T-helper 9 cell (primary cell): Measurements from ENCODE around the gene PPIL3.
A peak's percentile ranks its signal among the peaks of the same experiment; 100 is the strongest.
"Not testable (repeated sequence)": the region's sequence is repeated elsewhere in the genome, so short reads cannot be mapped to it uniquely, and the experiment has no call there.

Experiments used
- DNase-seq: peaks from one replicate; pipeline ENCODE4 v3.0.0-alpha.2; 2020
- total RNA-seq, 2 donors: gene quantifications; one replicate each; lab custom pipeline; 2026; lab: John Stamatoyannopoulos, UW

Gene PPIL3
- total RNA-seq = 16.3 to 20.3 reads per million in 2 donors

- DNase-seq = peak; percentile 91
Measured at GRCh38 chr2:200888704-200889625, at the start of gene PPIL3, which contains the start of gene NIF3L1. Gene PPIL3 (minus strand): TSS chr2:200889077. CDS start chr2:200887615, 1,462 bp downstream. Gene NIF3L1 (plus strand): TSS chr2:200889371. CDS start chr2:200891944, 2,573 bp downstream.

DNA sequence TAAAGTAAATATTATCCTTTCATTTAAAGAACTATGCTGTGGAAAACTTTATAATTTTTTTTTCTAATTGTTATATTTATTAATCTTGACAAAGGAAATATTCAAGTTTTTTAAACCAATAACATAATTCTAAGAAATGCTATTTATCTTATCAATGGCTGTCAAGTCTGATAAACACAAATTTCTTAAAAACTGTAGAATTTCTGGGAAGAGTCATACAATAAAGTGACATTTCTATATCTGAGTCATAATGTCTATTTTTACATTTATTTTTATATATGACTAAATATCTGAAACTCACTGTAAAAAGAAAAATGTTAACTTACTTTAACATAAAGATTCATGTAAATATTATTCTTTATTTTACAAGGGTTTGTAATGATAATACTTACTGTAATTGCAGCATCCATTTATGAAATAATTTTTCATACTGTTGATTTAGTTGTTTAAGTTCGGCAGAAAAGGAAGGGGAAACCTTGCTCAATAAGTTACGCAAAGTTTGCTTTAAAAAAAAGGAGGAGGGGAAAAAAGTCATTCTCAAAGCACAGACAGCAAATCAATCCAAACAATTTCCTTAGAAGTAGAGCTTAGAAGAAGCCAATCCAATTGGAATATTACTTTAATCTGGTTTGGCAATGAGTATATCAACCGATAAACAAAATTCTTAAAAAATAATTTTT lies 42.2 kb upstream of the PPIL3 start:
- DNase-seq = no peak

GRCh38 chr2:200929334-200930249 lies 40.7 kb upstream of the PPIL3 start:
- DNase-seq = no peak

- no peak for DNase-seq
Measured at GRCh38 chr2:200922439-200922838, 33.6 kb upstream of the PPIL3 start.

GRCh38 chr2:200913654-200914053 lies 24.8 kb upstream of the PPIL3 start:
- no peak for DNase-seq

DNA sequence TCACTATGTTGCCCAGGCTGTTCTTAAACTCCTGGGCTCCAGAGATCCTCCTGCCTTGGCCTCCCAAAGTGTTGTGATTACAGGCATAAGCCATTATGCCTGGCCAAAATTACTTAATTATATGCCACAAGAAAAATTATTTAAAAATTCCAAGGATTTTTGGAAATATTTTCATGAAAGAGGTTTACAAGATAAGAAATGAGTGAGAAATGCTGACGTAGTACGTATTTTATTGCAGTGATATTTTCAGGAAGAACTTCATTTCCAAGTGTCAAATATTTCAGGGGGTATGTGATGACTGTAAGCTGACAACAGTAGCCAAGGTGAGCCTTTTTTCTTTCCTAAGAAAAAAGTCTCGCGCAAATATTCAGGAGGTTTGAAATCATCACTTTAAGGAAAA lies 21.1 kb upstream of the PPIL3 start:
- DNase-seq = no peak

- DNase-seq = peak; percentile 16
Measured at GRCh38 chr2:200905618-200906296, 16.9 kb upstream of the PPIL3 start.

GRCh38 chr2:200901459-200902072 lies 12.7 kb upstream of the PPIL3 start:
- peak; percentile 50 for DNase-seq

GRCh38 chr2:200899482-200899881 lies 10.6 kb upstream of the PPIL3 start:
- no peak for DNase-seq

DNA sequence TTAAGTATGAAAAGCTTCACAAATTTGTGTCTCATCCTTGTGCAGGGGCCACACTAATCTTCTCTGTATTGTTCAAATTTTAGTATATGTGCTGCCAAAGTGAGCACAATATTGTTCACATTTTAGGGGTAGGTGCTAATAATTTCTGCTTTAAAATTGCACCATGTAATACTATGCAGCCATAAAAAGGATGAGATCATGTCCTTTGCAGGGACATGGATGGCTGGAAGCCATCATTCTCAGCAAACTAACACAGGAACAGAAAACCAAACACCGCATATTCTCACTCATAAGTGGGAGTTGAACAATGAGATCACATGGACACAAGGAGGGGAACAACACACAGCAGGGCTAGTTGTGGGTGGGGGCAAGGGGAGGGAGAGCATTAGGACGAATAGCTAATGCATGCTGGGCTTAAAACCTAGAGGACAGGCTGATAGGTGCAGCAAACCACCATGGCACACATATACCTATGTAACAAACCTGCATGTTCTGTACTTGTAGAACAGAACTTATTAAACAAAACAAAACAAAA lies 7.1 kb downstream of the PPIL3 start:
- not testable (repeated sequence) for DNase-seq

DNA sequence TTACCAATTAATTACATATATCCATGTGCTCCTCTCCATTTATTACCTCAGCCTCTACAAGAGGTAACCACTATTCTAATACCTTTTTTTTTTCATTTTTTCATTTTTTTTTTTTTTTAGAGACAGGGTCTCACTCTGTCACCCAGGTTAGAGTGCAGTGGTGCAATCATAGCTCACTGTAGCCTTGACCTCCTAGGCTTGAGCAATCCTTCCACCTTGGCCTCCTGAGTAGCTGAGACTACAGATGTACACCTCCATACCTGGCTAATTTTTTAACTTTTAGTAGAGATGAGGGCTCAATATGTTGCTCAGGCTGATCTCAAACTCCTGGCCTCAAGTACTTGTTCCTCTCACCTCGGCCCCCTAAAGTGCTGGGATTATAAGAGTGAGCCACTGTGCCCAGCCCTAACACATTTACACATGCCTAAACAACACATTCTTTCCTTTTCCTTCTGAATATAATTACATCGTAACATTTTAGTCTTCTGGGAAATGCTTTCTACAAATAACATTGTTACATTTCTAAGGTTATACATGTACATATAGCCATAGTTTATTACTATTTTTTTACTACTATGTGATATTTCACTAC lies 10.5 kb downstream of the PPIL3 start:
- no peak for DNase-seq

- no peak for DNase-seq
Measured at GRCh38 chr2:200877443-200877842, 11.4 kb downstream of the PPIL3 start.

GRCh38 chr2:200873560-200873959 lies 15.3 kb downstream of the PPIL3 start:
- DNase-seq = no peak

DNA sequence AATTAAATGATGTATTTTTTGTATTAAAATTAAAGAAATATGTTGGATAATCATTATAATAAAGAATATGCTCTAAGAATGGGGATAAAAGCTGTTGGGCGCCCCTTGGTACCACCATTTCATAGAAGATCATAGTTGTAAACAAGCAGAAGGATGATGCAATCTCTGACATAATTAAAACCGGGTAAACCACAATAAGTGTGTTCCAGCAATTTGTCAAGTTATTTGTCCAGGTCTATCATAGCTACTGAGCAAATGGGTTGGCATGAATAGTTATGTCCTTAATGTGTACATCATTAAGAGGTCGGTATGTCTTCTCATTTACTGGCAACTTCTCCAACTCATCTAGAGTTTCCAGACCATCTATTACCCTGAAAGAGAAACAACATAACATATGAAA lies 17.7 kb downstream of the PPIL3 start:
- DNase-seq = no peak

GRCh38 chr2:200869014-200869413 lies 19.9 kb downstream of the PPIL3 start:
- no peak for DNase-seq

- peak; percentile 96 for DNase-seq
Measured at GRCh38 chr2:200864176-200865034, 24.5 kb downstream of the PPIL3 start, which contains the start of gene CLK1. Gene CLK1 (minus strand): TSS chr2:200864658. CDS start chr2:200861862, 2,796 bp downstream.

DNA sequence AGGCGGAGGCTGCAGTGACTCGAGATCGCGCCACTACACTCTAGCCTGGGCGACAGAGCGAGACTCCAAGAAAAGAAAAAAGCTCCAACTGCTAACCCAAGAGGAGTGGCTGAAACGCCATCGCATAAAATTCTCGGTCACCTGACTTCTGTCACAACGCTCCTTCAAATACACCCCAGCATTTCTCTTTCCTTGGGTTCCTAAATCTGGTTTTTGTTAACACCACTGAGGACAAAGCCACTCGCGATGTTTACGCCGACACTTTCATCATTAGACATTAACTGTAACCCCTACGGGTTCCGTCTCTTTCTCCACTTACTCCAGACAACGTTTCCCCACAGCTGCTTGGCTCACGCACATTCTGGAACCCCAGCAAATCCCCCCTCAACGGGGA lies 25.1 kb downstream of the PPIL3 start:
- no peak for DNase-seq

DNA sequence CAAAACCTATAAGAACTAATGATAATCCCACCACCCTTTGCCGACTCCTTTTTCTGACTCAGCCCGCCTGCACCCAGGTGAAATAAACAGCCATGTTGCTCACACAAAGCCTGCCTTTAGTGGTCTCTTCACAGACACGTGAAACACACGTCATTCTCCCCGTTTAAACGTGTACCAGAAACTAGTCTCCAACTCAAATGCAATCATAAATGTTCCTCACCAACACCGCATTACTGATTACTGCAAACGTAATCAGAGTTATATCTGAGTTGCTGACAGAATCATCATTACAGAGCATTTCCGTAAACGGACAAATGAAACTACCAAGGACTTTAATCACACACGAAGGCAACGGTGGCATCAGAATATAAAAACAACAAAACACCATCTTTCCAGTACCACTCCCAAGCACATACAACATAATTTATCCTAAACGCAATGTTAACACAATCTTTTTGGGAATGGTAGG lies 26.3 kb downstream of the PPIL3 start:
- DNase-seq = peak; percentile 44

DNA sequence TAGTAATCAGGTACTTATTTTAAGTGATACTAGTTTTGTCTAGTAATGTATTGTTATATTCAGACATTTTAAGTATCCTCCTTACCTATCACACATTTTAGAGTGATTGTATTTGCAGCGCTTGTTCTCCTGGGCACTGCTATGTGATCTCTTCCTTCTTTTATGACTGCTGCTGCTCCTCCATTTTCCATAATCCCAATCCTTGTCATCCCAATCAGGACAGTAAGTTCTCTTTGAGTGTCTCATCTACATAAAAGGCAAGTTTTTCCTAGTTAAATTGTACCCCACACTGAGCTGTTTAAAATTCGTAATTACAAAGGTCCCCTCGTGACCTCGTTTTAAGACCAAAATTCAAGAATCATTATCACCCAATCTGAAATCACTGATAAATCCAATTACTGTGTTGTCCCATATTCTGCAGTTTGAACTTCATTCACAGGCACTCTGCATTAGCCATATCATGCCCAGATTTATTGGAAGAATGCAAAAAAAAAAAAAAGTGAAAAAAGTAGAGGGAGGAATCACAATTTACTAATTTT lies 27.2 kb downstream of the PPIL3 start:
- no peak for DNase-seq
